ENCODE measurements around the gene KLHL8. TPM values are rescaled to one million over a fixed set of nuclear protein-coding genes. Genes with fewer than 3 reads are reported as not detected.
A peak's percentile ranks its signal among the peaks of the same experiment; 100 is the strongest.

KLHL8 gene
- total RNA-seq, 1 donor = 14.2 TPM

DNA sequence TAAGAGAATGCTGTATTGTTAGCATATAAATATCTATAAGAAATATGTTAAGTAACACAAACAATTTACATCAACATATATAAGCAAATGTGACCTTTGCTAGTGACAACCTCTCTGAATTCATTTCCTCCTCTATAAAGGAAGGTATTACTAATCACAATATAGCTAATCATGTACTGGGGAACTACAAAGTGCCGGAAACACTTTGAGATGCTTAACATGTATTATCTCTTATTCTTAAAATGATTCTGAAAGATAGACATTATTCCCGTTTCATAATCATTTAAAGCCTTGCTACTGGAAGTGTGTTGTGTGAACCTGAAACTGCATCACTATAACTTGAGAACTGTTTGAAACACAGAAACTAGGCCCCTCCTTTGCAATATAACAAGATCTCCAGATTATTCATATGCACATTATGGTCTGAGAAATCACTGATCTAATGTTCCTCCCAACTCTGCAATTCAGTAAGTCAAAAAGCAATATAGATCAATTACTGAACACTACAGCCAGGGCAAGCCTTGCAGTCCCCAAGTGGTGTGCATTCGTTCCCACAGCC is 54.0 kb downstream of the KLHL8 start:
- TF ChIP-seq, protein P1, sequence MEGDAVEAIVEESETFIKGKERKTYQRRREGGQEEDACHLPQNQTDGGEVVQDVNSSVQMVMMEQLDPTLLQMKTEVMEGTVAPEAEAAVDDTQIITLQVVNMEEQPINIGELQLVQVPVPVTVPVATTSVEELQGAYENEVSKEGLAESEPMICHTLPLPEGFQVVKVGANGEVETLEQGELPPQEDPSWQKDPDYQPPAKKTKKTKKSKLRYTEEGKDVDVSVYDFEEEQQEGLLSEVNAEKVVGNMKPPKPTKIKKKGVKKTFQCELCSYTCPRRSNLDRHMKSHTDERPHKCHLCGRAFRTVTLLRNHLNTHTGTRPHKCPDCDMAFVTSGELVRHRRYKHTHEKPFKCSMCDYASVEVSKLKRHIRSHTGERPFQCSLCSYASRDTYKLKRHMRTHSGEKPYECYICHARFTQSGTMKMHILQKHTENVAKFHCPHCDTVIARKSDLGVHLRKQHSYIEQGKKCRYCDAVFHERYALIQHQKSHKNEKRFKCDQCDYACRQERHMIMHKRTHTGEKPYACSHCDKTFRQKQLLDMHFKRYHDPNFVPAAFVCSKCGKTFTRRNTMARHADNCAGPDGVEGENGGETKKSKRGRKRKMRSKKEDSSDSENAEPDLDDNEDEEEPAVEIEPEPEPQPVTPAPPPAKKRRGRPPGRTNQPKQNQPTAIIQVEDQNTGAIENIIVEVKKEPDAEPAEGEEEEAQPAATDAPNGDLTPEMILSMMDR (IDR thresholded peaks at IDR 0.05; ENCODE audit: insufficient read depth, low read depth, low read length) = no peak
- no peak for DNase-seq (ENCODE audit: low read depth)
- H3K4me3 ChIP-seq (ENCODE audit: low read depth, low read length) = no peak overlapping the region

DNA sequence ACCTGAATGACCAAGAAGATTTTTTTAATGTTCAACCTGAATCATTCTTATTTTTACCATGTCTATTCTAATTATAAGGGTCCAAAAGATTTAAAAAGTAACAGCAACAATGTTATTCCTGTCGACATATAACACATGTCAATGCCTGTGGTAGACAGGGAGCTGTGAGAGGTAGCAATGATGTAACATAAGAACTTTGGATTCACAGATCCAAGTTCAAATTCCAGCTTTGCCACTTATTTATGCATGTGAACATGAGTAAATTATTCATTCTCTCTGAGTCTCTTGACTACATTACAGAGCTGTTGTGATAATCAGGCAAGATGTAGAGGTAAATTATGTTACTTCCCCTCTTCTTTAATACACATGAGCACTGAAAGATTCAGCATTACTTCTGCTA is 54.5 kb downstream of the KLHL8 start:
- TF ChIP-seq, protein P1 (IDR thresholded peaks at IDR 0.05; ENCODE audit: insufficient read depth, low read depth, low read length) = no peak
- no peak overlapping the region for H3K4me3 ChIP-seq (ENCODE audit: low read depth, low read length)
- no peak for DNase-seq (ENCODE audit: low read depth)

DNA sequence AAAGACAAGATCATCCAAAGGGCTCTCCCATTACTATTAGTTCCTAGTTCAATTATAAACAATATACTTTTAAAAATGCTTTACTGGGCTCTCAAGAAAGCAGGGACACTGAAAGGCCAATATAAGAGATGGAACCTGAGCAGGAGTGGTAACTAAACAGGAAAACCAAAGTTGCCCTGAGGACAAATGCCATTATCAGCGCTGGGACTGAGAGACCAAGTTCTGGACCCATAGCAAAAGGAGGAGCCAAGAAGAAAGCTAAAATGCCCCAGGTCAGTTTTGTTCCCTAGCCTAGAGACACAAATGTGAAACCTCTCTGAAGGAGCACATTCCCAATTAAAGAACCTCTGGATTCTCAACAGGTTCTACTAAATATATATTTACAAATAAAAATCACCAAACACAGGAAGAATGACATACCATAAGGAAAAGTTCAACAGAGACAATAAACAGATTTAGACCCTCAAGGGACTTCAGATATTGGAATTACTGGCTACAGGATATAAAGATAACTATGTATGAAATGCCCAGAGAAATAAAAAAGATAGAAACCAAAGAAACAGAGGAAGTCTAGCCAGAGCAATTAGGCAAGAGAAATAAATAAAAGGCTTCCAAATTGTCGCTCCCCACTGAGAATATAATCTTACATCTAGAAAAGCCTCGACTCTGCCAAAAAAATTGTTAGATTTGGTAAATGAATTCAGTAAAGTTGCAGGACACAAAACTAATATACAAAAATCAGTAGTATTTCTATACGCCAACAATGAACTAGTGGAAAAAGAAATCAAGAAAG is 67.1 kb downstream of the KLHL8 start:
- DNase-seq (ENCODE audit: low read depth) = no peak
- no peak overlapping the region for H3K4me3 ChIP-seq (ENCODE audit: low read depth, low read length)
- TF ChIP-seq, protein P1 (IDR thresholded peaks at IDR 0.05; ENCODE audit: insufficient read depth, low read depth, low read length) = no peak

DNA sequence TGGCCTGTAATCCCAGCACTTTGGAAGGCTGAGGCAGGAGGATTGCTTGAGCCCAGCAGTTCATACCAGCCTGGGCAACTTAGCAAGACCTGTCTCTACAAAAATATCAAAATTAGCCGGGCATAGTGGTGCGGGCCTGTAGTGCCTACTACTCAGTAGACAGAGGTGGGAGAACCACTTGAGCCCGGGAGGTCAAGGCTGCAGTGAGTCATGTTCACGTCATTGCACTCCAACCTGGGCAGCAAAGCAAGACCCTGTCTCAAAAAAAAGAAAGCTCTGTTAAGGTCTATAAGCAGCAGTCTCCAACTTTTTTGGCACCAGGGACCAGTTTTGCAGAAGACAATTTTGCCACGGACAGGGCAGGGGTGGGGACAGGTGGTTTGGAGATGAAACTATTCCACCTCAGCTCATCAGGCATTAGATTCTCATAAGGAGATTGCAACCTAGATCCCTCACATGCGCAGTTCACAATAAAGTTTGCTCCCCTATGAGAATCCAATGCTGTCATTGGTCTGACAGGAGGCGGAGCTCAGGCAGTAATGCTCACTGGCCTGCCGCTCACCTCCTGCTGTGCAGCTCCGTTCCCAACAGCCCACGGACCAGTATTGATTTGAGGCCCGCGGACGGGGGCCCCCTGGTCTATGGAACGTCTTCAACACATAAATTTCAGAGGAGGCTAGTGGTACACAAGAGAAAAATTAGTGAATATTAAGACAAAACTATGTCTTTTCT is 67.9 kb downstream of the KLHL8 start:
- TF ChIP-seq, protein P1 (IDR thresholded peaks at IDR 0.05; ENCODE audit: insufficient read depth, low read depth, low read length) = no peak
- DNase-seq (ENCODE audit: low read depth) = peak; percentile 12
- H3K4me3 ChIP-seq (ENCODE audit: low read depth, low read length) = no peak overlapping the region

DNA sequence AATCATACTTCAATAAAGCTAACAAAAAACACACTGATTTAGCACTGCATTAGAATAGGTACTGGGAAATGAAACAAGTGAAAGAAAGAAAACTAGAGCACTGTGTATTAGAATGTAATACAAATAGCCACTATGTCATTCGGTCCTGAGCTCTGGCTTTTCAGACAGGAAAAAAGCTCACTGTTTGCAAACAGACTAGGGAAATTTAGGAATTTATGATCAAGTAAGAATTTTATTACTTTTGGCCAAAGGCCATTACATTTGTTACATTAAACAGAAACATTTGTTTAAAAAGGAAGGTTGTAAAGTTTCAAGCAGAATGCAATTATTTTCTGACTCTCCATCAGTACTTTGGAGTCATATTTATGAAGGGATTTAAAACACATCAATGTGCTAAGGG is 68.7 kb downstream of the KLHL8 start:
- TF ChIP-seq, protein P1 (IDR thresholded peaks at IDR 0.05; ENCODE audit: insufficient read depth, low read depth, low read length) = no peak
- peak; percentile 80 for DNase-seq (ENCODE audit: low read depth)
- no peak overlapping the region for H3K4me3 ChIP-seq (ENCODE audit: low read depth, low read length)

DNA sequence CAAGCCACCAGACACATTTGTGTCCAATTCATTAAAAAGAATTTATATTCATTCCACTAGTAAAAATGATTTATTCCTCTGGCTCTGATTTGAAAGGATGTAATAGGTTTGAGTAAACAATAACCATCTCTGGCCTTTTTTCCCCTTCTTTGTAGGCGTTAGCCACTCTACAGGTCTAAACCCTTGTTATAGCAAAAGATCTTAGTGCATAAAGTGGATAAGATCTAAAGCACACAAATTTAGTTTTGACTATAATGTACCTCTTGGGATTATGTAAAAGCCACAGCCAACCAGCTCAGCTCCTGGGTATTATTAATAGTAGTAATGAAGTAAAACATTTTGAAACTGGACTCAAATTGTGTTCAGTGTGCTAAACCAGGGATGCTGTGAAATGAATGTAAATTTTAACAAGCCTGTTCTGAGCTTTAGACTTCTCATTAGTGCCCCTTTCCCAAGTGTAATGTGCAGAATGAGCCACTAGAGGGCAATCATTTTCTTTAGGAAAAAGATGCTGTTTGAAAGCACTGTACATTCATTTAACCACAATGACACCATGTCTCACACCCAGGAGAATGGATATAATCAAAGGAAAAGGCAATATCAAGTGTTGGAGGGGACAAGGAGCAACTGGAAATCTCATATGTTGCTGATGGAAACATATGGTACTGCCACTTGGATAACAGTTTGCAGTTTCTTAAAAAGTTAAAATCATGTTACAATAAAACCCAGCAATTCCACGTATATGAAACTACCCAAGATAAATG is 69.7 kb downstream of the KLHL8 start:
- TF ChIP-seq, protein P1 (IDR thresholded peaks at IDR 0.05; ENCODE audit: insufficient read depth, low read depth, low read length) = peak; percentile 85

More for the DNA sequence above, 69.7 kb downstream of the KLHL8 start:
- DNase-seq (ENCODE audit: low read depth) = peak; percentile 82
- no peak overlapping the region for H3K4me3 ChIP-seq (ENCODE audit: low read depth, low read length)
